Prostate gland (tissue), 2 donors: Measurements from ENCODE around the gene PAXX.

Source experiments
- CTCF ChIP-seq, 4 experiments: fragments of 200-600 bp in 2 of 4; fragments of 450-650 bp in 2 of 4; sonication (generic) in 2 of 4; IDR thresholded peaks; 1 replicate in 3 of 4; 2 replicates in 1 of 4; pipeline ENCODE4 v1.5.1; 2016 to 2019; ENCODE audit warnings: antibody characterized with exemption in 4 of 4, mild to moderate bottlenecking in 2 of 4, moderate library complexity in 2 of 4
- POLR2A ChIP-seq: fragments of 450-650 bp; IDR thresholded peaks from one replicate; pipeline ENCODE4 v1.6.1; 2016; ENCODE audit warnings: antibody characterized with exemption, mild to moderate bottlenecking

- no peak for TF ChIP-seq POLR2A
- TF ChIP-seq CTCF (IDR thresholded peaks at IDR 0.05): no peak
Measured at GRCh38 chr9:137035937-137036336, 43.7 kb downstream of the PAXX start.
